ENCODE data around the gene GPR176.

DNA sequence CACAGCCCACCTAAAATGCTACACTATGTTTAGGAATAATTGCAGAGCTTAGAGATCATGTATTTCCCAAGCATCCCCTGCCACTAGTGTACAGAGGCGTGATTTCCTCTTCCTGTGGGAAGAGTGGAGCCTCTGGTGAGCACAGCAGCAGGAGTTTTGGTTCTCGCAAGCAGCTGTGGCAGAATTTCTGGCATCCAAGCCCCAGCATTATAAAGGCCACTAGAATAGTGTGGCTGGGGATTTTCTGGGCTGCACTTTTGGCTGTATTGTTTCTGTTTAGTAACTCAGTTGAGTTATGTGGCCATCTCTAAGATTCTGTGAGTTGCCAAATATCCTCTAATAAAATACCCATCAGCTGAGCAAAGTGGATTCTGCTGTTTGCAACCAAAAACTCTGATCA, 64.7 kb downstream of the GPR176 start:
- TF ChIP-seq, protein P1, sequence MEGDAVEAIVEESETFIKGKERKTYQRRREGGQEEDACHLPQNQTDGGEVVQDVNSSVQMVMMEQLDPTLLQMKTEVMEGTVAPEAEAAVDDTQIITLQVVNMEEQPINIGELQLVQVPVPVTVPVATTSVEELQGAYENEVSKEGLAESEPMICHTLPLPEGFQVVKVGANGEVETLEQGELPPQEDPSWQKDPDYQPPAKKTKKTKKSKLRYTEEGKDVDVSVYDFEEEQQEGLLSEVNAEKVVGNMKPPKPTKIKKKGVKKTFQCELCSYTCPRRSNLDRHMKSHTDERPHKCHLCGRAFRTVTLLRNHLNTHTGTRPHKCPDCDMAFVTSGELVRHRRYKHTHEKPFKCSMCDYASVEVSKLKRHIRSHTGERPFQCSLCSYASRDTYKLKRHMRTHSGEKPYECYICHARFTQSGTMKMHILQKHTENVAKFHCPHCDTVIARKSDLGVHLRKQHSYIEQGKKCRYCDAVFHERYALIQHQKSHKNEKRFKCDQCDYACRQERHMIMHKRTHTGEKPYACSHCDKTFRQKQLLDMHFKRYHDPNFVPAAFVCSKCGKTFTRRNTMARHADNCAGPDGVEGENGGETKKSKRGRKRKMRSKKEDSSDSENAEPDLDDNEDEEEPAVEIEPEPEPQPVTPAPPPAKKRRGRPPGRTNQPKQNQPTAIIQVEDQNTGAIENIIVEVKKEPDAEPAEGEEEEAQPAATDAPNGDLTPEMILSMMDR (conservative IDR thresholded peaks at IDR 0.05) = no peak
- no peak for TF ChIP-seq ZFX (IDR thresholded peaks at IDR 0.05)
